ENCODE results near the gene CLEC16A.

CLEC16A gene

GRCh38 chr16:10992112-10992511 is 47.7 kb downstream of the CLEC16A start:
- no peak for DNase-seq (ENCODE audit: low spot score)

DNA sequence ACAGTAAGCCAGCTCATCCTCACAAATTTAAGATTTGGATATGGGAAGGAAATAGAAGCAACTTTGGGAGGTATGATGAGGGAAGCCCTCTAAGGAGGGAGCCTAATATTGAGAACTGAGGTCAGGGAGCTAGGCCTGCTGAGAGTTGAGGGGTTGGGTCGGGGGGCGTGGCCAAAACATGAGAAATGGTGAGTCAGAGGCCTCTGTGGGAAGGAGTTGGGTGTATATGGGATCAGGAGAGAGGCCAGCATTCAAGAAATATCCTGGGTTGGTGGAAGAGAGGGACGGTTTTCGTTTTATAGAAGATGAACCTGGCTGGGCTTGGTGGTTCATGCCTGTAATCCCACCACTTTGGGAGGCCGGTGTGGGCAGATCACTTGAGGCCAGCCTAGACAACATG is 48.4 kb downstream of the CLEC16A start:
- no peak for DNase-seq (ENCODE audit: low spot score)

DNA sequence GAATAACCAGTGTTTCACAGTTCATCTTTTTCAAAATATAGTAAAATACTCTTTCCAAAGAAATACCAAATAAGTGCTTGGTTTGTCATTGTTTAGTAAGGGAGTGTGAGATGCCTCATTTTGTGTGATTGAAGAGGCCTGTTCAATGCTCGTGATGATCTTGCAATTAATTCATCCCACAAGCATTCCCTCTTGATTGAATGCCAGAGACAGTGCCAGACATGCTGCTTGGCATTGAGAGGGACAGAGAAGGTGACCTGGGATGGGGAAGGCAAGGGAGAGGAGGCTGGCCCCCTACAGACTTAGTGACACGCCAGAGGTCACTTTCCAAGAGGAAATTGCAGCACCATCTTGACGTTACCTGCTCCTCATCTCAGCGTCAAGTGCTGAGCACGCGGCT is 49.3 kb downstream of the CLEC16A start:
- no peak for DNase-seq (ENCODE audit: low spot score)

DNA sequence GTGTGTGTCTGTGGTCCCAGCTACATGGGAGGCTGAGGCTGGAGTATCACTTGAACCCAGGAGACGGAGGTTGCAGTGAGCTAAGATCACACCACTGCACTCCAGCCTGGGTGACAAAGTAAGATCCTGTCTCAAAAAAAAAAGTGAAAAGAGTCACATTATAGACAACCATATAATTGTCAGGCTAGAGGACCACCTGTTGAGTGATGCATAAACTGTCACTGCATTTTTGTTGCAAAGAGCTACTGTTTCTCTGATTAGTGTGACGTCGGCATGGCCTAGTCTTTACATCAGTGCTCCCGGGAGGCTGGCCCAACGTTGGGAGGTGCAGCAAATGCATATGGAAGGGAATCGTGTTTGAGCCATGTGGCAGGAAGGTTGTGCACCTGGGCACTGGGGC is 50.2 kb downstream of the CLEC16A start:
- DNase-seq (ENCODE audit: low spot score): no peak

DNA sequence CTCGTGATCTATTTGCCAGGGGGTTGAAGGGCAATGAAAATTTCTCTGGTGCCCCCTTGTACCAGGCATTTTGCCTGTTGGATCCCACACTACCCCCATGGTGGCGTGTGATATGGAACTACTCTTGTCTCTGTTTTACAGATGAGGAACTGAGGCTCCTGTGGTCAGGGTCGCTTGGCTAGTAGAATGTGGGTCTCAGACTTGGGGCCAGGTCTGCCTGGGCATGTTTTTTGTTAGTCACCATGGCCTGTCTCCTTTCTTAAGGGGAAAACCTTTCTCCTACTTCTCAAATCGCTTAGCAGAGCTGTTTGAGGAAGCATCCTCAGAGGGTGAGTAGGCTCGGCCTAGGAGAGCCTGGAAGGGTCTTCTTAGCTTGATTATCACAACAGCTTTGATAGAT is 51.2 kb downstream of the CLEC16A start:
- no peak for DNase-seq (ENCODE audit: low spot score)

- DNase-seq (ENCODE audit: low spot score): no peak
Measured at GRCh38 chr16:10997485-10997884, 53.1 kb downstream of the CLEC16A start.

DNA sequence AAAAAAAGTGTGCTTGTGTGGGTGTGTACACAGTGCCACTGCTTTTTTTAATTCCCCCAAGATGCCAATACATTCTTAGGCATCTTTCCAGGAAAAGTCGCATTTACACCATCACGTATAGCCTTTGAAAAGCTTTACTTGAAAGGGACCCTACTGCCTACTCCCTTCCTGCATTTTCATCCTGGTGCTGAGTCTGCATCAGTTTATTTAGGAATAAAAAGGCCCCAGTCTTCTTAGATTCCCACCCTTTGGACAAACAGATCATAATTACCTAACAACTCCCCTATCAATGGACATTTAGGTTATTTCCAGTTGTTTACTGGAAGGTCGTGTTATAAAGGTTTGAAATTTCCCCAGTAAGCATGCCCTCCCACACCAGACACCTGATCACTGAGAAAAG is 54.9 kb downstream of the CLEC16A start:
- DNase-seq (ENCODE audit: low spot score): no peak

- no peak for DNase-seq (ENCODE audit: low spot score)
Measured at GRCh38 chr16:11001611-11002010, 57.2 kb downstream of the CLEC16A start.

GRCh38 chr16:11003141-11003540 is 58.8 kb downstream of the CLEC16A start:
- no peak for DNase-seq (ENCODE audit: low spot score)

DNA sequence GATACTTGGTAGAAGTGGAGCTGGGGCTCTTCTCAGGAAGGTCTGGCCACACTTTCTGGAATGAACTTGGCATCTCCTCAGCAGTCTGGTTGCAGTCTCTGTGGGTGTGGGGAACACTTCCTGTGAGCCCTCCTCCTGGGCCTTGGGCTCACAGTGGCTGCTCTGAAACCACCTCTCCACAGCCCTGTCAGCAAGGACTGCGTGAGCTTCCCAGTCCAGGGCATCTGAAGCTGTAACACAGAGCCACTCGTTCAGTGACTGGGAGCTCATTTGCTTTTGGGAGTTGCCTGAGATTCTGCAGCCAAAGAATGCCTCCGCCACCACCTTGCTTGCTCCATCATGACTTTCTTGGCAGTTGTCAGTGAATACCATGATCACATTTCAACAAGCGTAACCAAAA is 60.0 kb downstream of the CLEC16A start:
- DNase-seq (ENCODE audit: low spot score): no peak

GRCh38 chr16:11004973-11005610 is 60.7 kb downstream of the CLEC16A start:
- no peak for DNase-seq (ENCODE audit: low spot score)

DNA sequence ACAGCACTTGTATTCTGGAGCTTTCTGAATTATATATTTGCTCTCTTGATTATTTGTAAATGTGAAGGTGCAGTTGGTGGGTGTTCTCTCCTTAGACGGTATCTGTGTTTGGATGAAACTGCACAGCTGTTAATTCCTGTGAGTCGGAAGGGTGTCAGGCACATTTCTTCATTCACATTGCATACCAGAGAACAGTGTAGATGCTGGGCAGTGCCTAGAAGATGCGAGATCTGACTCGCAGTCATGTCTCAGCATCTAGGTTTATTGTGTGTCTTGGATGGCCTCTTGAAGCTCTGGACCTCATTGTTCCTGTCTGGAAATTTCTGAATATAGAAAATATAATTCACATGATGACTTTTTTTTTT is 61.2 kb downstream of the CLEC16A start:
- DNase-seq (ENCODE audit: low spot score): no peak

- DNase-seq (ENCODE audit: low spot score): no peak
Measured at GRCh38 chr16:11006656-11007055, 62.3 kb downstream of the CLEC16A start.

DNA sequence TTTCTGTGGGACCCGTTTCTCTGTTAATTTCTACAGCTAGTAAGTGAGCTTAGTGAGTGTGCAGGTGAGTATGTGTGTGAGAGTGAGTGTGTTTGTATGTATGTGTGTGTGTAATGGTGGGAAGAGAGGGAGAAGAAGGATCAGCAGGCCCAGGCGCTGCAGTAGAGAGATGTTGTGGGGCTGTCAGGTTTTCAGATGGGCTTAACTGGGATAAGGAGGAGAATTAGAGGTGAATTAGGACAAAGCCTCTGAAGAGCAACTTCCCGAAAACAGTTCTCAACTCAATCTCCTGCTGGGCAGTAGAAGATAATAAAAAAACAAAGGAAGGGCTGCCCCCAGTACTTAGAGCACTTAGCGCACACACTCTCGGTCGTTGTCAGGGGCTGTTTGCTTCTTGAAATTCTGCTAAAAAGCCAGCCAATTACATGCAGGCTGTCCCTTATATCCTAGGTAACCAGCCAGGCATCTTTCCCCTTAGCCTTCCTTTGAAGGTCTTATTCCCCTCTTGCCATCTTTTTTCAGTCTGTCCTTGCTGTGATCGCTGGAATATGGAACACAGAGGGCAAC is 63.4 kb downstream of the CLEC16A start:
- no peak for DNase-seq (ENCODE audit: low spot score)

DNA sequence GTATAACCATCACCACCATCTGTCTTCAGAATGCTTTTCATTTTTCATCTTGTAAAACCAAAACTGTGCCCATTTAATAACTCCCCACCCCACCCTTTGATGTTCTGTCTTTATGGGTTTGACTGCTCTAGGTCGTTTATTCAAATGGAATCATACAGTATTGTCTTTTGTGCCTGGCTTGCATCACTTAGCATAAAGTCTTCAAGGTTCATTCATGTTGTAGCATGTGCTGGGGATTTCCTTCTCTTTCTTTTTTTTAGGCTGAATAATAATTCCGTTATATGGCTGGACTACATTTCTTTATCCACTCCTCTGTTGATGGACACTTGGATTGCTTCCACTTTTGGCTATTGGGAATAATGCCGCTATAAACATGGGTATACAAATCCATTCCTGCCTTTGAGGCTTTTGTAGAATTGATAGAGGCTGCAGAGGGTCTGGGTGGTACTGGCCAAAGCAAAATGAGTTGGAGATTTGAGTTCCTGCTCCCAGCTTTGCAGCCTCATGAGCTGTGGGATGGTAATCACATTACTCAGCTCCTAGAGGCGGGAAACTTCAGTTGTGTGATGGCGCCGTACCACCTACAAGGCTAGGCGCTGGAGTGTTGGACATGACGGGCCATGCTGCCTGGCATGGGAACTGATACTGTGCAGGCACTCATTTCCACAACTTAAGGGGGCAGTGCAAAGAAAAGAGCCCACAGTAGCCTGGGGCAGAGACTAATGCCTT is 64.8 kb downstream of the CLEC16A start:
- DNase-seq (ENCODE audit: low spot score): no peak

- DNase-seq (ENCODE audit: low spot score): no peak
Measured at GRCh38 chr16:11010575-11011221, 66.3 kb downstream of the CLEC16A start.

DNA sequence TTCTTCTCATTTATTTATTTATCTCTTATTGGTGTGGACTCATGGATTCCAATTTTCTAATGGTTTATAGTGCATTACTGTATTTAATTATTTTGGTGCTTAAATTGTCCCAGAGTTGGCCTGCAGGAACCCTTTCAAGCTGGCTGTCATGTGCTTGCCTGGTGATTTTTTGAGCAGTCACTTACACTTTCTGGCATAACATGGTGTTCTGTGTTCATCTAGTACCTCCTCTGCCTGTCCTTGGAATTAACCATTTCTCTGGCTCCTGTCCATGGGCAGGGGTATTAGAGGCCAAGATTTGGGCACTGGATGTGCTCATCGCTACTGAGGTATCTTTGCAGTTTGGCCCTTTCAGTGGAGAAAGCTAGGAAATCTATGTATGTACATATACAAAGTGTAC is 67.0 kb downstream of the CLEC16A start:
- DNase-seq (ENCODE audit: low spot score): no peak

GRCh38 chr16:11012841-11013240 is 68.5 kb downstream of the CLEC16A start:
- DNase-seq (ENCODE audit: low spot score): no peak

DNA sequence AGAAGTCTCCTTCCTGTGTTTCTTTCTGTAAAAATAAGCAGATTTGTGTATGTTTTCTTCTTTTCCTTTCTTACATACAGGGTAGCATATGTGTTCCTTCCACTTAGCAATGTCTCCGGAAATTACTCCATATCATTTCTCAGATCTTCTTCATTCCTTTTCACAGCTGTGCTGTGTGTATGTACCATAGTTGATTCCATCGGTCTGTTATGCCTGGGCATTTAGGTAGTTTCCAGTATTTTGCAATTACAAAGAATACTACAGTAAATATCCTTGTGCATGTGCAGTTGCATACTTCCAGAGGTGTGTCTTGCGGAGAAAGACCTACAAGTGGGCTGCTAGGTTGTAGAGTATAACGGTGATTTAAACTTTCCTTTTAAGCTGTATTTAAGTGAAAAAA is 69.8 kb downstream of the CLEC16A start:
- no peak for DNase-seq (ENCODE audit: low spot score)

DNA sequence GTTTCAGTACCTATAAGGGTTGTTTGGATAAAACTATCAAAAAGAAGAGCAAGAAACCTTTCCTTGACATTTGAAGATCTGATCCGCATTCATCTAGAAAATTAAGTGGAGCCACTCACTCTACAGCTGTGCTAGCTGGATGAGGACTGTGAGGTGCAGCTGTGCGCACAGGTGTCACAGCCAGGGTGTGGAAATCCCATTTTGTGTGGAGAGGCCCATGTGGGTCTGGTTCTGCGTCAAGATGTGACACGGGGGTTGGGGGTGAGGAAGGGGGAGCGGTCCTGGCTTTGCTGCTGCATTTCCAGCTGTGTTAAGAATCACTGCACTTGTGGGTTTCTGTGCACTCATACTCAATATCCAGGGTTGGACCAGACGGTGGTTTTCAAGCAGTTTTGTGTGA is 70.7 kb downstream of the CLEC16A start:
- no peak for DNase-seq (ENCODE audit: low spot score)

DNA sequence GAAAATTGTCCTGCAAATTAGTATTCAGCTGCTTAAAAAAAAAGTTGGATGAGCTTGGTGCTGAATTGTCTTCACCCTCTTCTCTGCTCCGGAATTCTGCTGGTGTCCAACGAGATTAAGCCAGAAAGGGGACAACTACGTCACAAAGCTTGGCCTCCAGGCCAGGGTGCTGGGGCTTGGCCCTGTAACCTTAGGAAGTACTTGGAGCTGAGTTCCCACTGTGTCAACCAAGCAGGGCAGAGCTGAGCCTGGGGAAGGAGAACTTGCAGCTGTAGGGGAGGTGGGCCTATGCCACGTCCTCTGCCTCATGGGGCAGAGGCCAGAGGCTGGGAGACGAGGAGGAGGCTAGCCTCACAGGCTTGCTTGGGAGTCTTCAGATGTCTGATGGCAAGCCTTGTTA is 71.2 kb downstream of the CLEC16A start:
- DNase-seq (ENCODE audit: low spot score): no peak

DNA sequence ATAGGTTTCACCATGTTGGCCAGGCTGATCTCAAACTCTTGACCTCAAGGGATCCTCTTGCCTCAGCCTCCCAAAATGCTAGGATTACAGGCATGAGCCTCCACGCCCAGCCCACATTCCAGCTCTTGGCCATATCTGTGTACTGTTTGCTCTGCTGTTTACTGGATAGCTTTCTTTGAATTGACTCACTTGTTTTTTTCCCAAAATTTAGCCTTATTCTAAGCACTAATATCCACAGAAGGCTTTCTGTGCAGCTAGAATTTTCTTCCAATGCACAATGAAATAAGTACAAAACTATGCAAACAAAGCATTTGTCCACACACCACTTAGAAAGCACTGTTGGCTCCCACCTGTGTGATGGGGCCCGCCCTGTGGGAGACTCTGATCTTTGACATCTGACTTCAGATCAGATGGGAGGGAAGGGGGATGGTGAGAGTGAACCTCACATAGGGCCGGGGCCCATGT is 72.2 kb downstream of the CLEC16A start:
- DNase-seq (ENCODE audit: low spot score): no peak

- DNase-seq (ENCODE audit: low spot score): peak; percentile 44
Measured at GRCh38 chr16:11016993-11017392, 72.6 kb downstream of the CLEC16A start.

All from CD4-positive, alpha-beta T cell treated with Interleukin-2 at 100 ng/mL for 4 hours (primary cell).